Esophagus muscularis mucosa (tissue), 4 donors: Measurements from ENCODE around the gene FCGR3B. TPM values are rescaled to one million over a fixed set of nuclear protein-coding genes. Genes with fewer than 3 reads are reported as not detected.
"Not testable (repeated sequence)": the region's sequence is repeated elsewhere in the genome, so short reads cannot be mapped to it uniquely, and the experiment has no call there.

Experiments
- DNase-seq: peaks from one replicate; pipeline ENCODE4 v3.0.0-alpha.2; 2017; ENCODE audit errors: extremely low spot score
- H3K27ac ChIP-seq, 4 donors: fragments of 200-600 bp; sonication (generic); replicated peaks in 1 of 4; 1 replicate in 3 of 4; 2 replicates in 1 of 4; pipeline ENCODE4 v1.5.1; 2016 to 2019; ENCODE audit warnings: mild to moderate bottlenecking in 1 of 4
- H3K27me3 ChIP-seq, 4 donors: fragments of 200-600 bp; sonication (generic); one replicate each; pipeline versions ENCODE4 v1.5.1 to v1.6.0; 2016 to 2019
- H3K36me3 ChIP-seq, 4 donors: fragments of 200-600 bp; sonication (generic); one replicate each; pipeline ENCODE4 v1.5.1; 2016 to 2019
- H3K4me1 ChIP-seq, 4 donors: fragments of 200-600 bp; sonication (generic); one replicate each; pipeline ENCODE4 v1.5.1; 2016 to 2019
- H3K4me3 ChIP-seq, 4 donors: fragments of 200-600 bp; sonication (generic); 1 replicate in 2 of 4; 2 replicates in 2 of 4; pipeline ENCODE4 v1.5.1; 2016 to 2019; ENCODE audit warnings: mild to moderate bottlenecking in 4 of 4, moderate library complexity in 1 of 4
- H3K9me3 ChIP-seq, 4 donors: fragments of 200-600 bp; sonication (generic); 1 replicate in 3 of 4; 2 replicates in 1 of 4; pipeline ENCODE4 v1.5.1; 2016 to 2019
- EP300 ChIP-seq: sonication (generic); formaldehyde crosslinking; IDR thresholded peaks from one replicate; pipeline ENCODE4 v1.6.1; 2017; ENCODE audit warnings: antibody characterized with exemption
- POLR2A ChIP-seq: fragments of 450-650 bp; IDR thresholded peaks from one replicate; pipeline ENCODE4 v1.6.1; 2017; ENCODE audit warnings: antibody characterized with exemption, moderate library complexity, mild to moderate bottlenecking, low read depth
- POLR2AphosphoS5 ChIP-seq, 2 donors: sonication (generic); formaldehyde crosslinking; IDR thresholded peaks; one replicate each; pipeline ENCODE4 v1.6.1; 2017; ENCODE audit warnings: antibody characterized with exemption in 2 of 2
- WGBS: methylation state at CpG from one replicate; pipeline ENCODE4 v1.1.5; 2018; 5-methylcytosine and 5-hydroxymethylcytosine counted together
- intact Hi-C: fragments of 100-400 bp; cut with DNase I; formaldehyde crosslinking; loops from one replicate; pipeline ENCODE4 v1.15.1; 2023
- total RNA-seq, 4 donors: library from RNA; depleted of rRNA; stranded (reverse); fragments of >200 nt; gene quantifications; one replicate each; pipeline versions ENCODE4 v1.1.0 to v1.2.1, GENCODE V29; 2016
- TF ChIP-seq, protein P1 (sequence below), 3 experiments: fragments of 200-600 bp in 2 of 3; fragments of 450-650 bp in 1 of 3; sonication (generic) in 2 of 3; IDR thresholded peaks; one replicate each; pipeline ENCODE4 v1.5.1; 2017 to 2019; ENCODE audit warnings: antibody characterized with exemption in 3 of 3, mild to moderate bottlenecking in 2 of 3, moderate library complexity in 1 of 3

FCGR3B gene
- total RNA-seq, result 1 to 10 TPM in 2 of 4 donors, under 1 TPM in 1, not detected in 1; 0.17 to 5.0 (median 2.1) TPM

DNA sequence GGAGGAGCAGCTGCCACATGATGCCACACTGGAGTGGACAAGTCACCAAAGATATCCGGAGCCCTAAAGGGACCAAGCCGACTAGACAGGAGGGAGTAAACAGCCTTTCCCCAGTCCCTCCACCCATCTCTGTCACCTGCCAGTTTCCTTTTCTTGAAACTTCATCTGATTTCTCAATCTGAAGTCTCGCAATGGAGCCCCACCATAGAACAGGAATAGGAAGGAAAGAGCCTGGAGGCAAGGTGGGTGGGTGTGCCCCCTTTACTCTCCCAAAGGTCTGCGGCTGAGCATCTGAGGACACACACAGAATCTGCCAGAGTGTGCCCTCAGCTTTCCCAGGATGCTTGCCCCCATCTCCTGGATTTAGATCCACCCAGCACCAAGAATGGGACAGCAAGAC lies at the start of gene FCGR3B:
TSS of gene FCGR3B (minus strand) at position 101 of the 400 bp plus-strand sequence. CDS start at position 19, 82 bp downstream.
- Histone ChIP-seq H3K36me3 (no peaks in the 10 kb centered on the region), H3K9me3 (no peaks in the 10 kb centered on the region), H3K4me3 (no peak within 1 kb of the TSS), H3K4me1 (no peaks in the 10 kb centered on the region), H3K27ac (no peak within 1 kb of the TSS), H3K27me3 (no peaks in the 10 kb centered on the region)
- DNase-seq, result no peak
- TF ChIP-seq POLR2AphosphoS5 (IDR thresholded peaks at IDR 0.05) (no peak), EP300 (no peak), POLR2A (no peak)
- TF ChIP-seq, protein P1, sequence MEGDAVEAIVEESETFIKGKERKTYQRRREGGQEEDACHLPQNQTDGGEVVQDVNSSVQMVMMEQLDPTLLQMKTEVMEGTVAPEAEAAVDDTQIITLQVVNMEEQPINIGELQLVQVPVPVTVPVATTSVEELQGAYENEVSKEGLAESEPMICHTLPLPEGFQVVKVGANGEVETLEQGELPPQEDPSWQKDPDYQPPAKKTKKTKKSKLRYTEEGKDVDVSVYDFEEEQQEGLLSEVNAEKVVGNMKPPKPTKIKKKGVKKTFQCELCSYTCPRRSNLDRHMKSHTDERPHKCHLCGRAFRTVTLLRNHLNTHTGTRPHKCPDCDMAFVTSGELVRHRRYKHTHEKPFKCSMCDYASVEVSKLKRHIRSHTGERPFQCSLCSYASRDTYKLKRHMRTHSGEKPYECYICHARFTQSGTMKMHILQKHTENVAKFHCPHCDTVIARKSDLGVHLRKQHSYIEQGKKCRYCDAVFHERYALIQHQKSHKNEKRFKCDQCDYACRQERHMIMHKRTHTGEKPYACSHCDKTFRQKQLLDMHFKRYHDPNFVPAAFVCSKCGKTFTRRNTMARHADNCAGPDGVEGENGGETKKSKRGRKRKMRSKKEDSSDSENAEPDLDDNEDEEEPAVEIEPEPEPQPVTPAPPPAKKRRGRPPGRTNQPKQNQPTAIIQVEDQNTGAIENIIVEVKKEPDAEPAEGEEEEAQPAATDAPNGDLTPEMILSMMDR (IDR thresholded peaks at IDR 0.05), result no peak
- WGBS, result 94% methylated on average over 4 of the region's 4 CpGs
- intact Hi-C loops, result no loop called here

GRCh38 chr1:161678500-161678899 lies 47.5 kb upstream of the FCGR3B start:
- Histone ChIP-seq H3K4me1 (no peaks in the 10 kb centered on the region), H3K27me3 (peaks cover 0 to 5% (median 2%) of the 10 kb centered on the region in 4 donors), H3K4me3 (no peak overlapping the region), H3K27ac (no peak overlapping the region), H3K36me3 (no peaks in the 10 kb centered on the region), H3K9me3 (no peaks in the 10 kb centered on the region)
- intact Hi-C loops, result no loop called here
- TF ChIP-seq, protein P1 (IDR thresholded peaks at IDR 0.05), result no peak
- TF ChIP-seq POLR2AphosphoS5 (IDR thresholded peaks at IDR 0.05) (no peak), EP300 (no peak), POLR2A (no peak)
- 84% methylated on average over 3 of the region's 3 CpGs for WGBS
- DNase-seq, result no peak

DNA sequence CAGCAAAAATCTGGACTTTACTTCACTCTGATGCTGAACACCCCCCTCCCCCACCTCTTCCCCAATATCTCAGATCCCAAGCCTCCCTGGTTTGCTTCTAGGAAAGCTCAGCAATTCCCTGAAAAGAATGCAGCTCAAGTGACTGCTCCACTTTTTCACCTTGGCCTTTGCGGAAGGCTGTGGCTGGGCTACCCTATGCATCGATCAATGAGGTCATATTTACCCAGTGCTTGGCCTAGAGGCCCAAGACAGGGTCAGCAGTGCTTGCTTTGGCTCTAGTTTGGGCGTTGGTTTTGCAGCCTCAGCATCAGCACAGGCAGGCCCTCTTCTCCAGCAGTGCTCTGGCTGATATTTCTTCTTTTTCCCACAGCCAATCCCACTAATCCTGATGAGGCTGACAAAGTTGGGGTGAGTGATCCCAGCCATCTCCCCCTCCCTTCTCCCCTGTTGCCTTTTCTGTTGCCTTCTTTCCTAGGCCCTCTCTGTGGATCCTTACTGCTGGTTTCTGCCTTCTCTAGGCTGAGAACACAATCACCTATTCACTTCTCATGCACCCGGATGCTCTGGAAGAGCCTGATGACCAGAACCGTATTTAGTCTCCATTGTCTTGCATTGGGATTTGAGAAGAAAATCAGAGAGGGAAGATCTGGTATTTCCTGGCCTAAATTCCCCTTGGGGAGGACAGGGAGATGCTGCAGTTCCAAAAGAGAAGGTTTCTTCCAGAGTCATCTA lies 46.1 kb upstream of the FCGR3B start:
- no peak for DNase-seq
- H3K36me3 ChIP-seq, result no peaks in the 10 kb centered on the region
- TF ChIP-seq, protein P1 (IDR thresholded peaks at IDR 0.05), result no peak
- no peak for TF ChIP-seq EP300
- TF ChIP-seq POLR2AphosphoS5 (IDR thresholded peaks at IDR 0.05), result no peak
- TF ChIP-seq POLR2A, result no peak
- intact Hi-C loops, result no loop called here
- H3K9me3 ChIP-seq, result no peaks in the 10 kb centered on the region
- no peak overlapping the region for H3K4me3 ChIP-seq
- no peaks in the 10 kb centered on the region for H3K4me1 ChIP-seq
- H3K27me3 ChIP-seq, result peaks cover 0 to 5% (median 2%) of the 10 kb centered on the region in 4 donors
- H3K27ac ChIP-seq, result no peak overlapping the region
- WGBS, result 81% methylated on average over 5 of the region's 5 CpGs

GRCh38 chr1:161676441-161676840 lies 45.5 kb upstream of the FCGR3B start:
- Histone ChIP-seq H3K27ac (no peak overlapping the region), H3K27me3 (peaks cover 0 to 5% (median 2%) of the 10 kb centered on the region in 4 donors), H3K36me3 (no peaks in the 10 kb centered on the region), H3K4me3 (no peak overlapping the region), H3K9me3 (no peaks in the 10 kb centered on the region), H3K4me1 (no peaks in the 10 kb centered on the region)
- 69% methylated on average over 2 of the region's 2 CpGs for WGBS
- DNase-seq, result no peak
- intact Hi-C loops, result no loop called here
- no peak for TF ChIP-seq POLR2AphosphoS5 (IDR thresholded peaks at IDR 0.05)
- TF ChIP-seq, protein P1 (IDR thresholded peaks at IDR 0.05), result no peak
- no peak for TF ChIP-seq EP300
- TF ChIP-seq POLR2A, result no peak

DNA sequence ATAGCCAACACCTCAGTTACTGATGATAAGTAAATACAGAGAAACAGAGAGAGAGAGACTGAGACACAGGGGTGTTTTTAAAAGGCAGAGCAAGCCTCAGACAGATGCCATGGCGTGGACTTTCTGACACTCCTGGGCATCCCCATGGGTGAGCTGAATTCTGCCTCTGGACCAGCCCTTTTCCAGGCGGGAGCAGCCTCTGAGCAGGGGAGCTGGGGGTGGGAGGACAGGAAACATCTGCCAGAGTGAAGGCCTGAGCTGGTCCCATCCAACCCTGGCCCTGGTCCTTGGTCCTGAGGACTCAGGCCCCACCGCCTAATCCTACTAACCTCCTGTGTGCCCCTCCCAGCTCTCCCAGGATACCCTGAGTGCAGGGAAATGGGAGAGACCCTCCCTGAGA lies 43.9 kb upstream of the FCGR3B start:
- H3K36me3 ChIP-seq, H3K27ac ChIP-seq, H3K4me1 ChIP-seq, intact Hi-C loops, DNase-seq, H3K9me3 ChIP-seq, H3K27me3 ChIP-seq, H3K4me3 ChIP-seq: not testable (repeated sequence)
- 66% methylated on average over 3 of the region's 3 CpGs for WGBS

DNA sequence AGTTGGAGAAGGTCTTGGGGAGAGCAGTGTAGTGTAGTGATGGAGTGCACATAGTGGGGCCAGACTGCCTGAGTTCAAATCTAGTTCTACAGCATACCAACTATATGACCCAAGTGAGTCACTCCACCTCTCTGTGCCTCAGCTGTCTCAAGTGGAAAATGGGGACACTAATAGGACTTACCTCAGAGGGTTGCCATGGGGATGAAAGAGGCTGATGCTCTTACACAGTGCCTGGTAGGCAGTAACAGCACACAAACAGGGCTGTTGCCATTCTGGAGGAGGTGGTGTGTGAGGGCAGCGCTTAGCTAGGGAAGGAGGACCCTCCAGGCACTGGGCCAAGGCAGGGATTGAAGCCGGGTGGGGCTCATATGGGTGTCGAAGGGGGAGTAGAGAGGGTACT lies 43.5 kb upstream of the FCGR3B start:
- H3K27me3 ChIP-seq, H3K4me1 ChIP-seq, H3K36me3 ChIP-seq, DNase-seq, H3K4me3 ChIP-seq, intact Hi-C loops, H3K9me3 ChIP-seq, H3K27ac ChIP-seq: not testable (repeated sequence)
- 40% methylated on average over 2 of the region's 3 CpGs for WGBS

DNA sequence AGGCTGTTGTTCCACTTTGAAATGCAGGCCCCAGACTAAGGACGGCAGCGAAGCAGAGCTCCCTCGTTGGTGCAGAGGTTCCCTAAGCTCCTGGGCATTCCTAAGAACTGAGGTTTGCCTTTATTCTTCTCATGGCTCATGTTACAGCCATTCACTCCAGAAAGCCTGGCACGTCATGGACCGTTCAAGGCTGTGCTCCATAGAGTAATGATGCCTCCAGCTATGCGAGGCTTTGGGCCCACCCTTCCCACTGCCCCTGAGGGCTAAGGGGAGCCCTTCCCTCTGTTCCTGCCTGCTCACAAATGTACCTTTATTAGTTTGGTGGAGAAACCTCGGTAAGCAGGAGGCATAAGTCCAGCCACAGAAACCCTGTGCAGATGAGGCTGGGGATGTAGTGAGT lies 42.5 kb upstream of the FCGR3B start:
- H3K4me3 ChIP-seq, DNase-seq, H3K9me3 ChIP-seq, H3K36me3 ChIP-seq, H3K27me3 ChIP-seq, H3K27ac ChIP-seq, H3K4me1 ChIP-seq, intact Hi-C loops: not testable (repeated sequence)
- 84% methylated on average over 6 of the region's 7 CpGs for WGBS
